ENCODE data around the gene TM9SF4. TPM values are rescaled to one million over a fixed set of nuclear protein-coding genes. Genes with fewer than 3 reads are reported as not detected.

TM9SF4 gene
- total and polyA plus RNA-seq, 2 of the 8 experiments (the other 6 are each of a cell fraction or from before 2014, with no cell fraction given) = 38.4 to 68.7 TPM

- TF ChIP-seq CHD7 (IDR thresholded peaks at IDR 0.05; ENCODE audit: insufficient replicate concordance, low read length) (no peak), ATF3 (IDR thresholded peaks at IDR 0.05; ENCODE audit: insufficient read depth, low read depth, low read length) (no peak), YY1 (IDR thresholded peaks at IDR 0.05; ENCODE audit: low read depth, low read length) (no peak), EGR1 (IDR thresholded peaks at IDR 0.05; ENCODE audit: borderline replicate concordance, low read depth, low read length) (no peak), RAD21 (IDR thresholded peaks at IDR 0.05 in 1 of 2, conservative IDR thresholded peaks at IDR 0.05 in 1 of 2; ENCODE audit: low read depth in 2 of 2, low read length in 2 of 2) (no peak)
These were observed 89.5 kb downstream of the TM9SF4 start (continued) for GRCh38 chr20:32199006-32199405.

Measured in H1 (cell line).